ENCODE data around the gene SAXO2. TPM values are rescaled to one million over a fixed set of nuclear protein-coding genes. Genes with fewer than 3 reads are reported as not detected.
"Not testable (repeated sequence)": the region's sequence is repeated elsewhere in the genome, so short reads cannot be mapped to it uniquely, and the experiment has no call there.

The SAXO2 gene
- total and polyA plus RNA-seq, 2 of the 4 experiments (the other 2 are of a cell fraction): 0.14 TPM; not detected in 1

GRCh38 chr15:82284381-82284780 is 21.8 kb downstream of the SAXO2 start:
- H2BK20ac ChIP-seq (ENCODE audit: low read depth, low read length); H3K4me3 ChIP-seq (ENCODE audit: insufficient read depth, low read depth, low read length): not testable (repeated sequence)

GRCh38 chr15:82286475-82286874 is 23.9 kb downstream of the SAXO2 start:
- H3K9me1 ChIP-seq (ENCODE audit: insufficient read depth, low read length); CTCF ChIA-PET; H2BK5ac ChIP-seq (ENCODE audit: low read depth, low read length, poor library complexity, severe bottlenecking); H3K4me2 ChIP-seq (ENCODE audit: low read depth, low read length); H3K4me1 ChIP-seq (ENCODE audit: control insufficient read depth, insufficient read depth, low read length); H4K5ac ChIP-seq (ENCODE audit: low read depth, low read length); H3K4ac ChIP-seq (ENCODE audit: low read depth, low read length); H2BK15ac ChIP-seq (ENCODE audit: low read depth, low read length); H3K14ac ChIP-seq (replicated peaks; ENCODE audit: low read depth, low read length); H2AFZ ChIP-seq (replicated peaks; ENCODE audit: low read length, poor library complexity); H3K18ac ChIP-seq (ENCODE audit: low read depth, low read length); H4K91ac ChIP-seq (ENCODE audit: insufficient read depth, low read depth, low read length); H3K4me3 ChIP-seq (ENCODE audit: insufficient read depth, low read depth, low read length); H3K56ac ChIP-seq (ENCODE audit: extremely low read depth, insufficient read depth, low read length); H3K79me1 ChIP-seq (ENCODE audit: low read depth in 1 of 2, low read length in 2 of 2); H4K20me1 ChIP-seq (ENCODE audit: insufficient read depth, low read length); H2BK120ac ChIP-seq (ENCODE audit: low read depth, low read length); H2AK9ac ChIP-seq (replicated peaks; ENCODE audit: low read depth, low read length, poor library complexity); in situ Hi-C loops (cut with MboI; ENCODE audit: low sequenced_read_pairs); H2BK20ac ChIP-seq (ENCODE audit: low read depth, low read length); ATAC-seq (ENCODE audit: low read depth); H3K27ac ChIP-seq (ENCODE audit: insufficient read depth, low read length); H3K23ac ChIP-seq (ENCODE audit: low read depth, low read length); POLR2A ChIA-PET (ENCODE audit: unreplicated experiment); H2AK5ac ChIP-seq (ENCODE audit: low read depth, low read length); H3K9ac ChIP-seq (ENCODE audit: low read depth, low read length); DNase-seq; H3K36me3 ChIP-seq (ENCODE audit: control insufficient read depth, insufficient read depth, low read length); dilution Hi-C loops (cut with HindIII; ENCODE audit: low sequenced_read_pairs, unreplicated experiment); BruUV-seq (replicated peaks); intact Hi-C loops (cut with micrococcal nuclease); H3K9me3 ChIP-seq (ENCODE audit: control insufficient read depth, insufficient read depth, low read length); H4K8ac ChIP-seq (ENCODE audit: low read depth in 2 of 2, low read length in 2 of 2); H3K27me3 ChIP-seq (ENCODE audit: control insufficient read depth, insufficient read depth, low read length): not testable (repeated sequence)
- WGBS, 2 experiments (ENCODE audit: extremely low coverage in 2 of 2, insufficient read length in 1 of 2): 17% methylated on average over 1 of the region's 4 CpGs; no CpG with 5 or more reads in 1 of the 2 experiments

More at GRCh38 chr15:82284381-82284780, 21.8 kb downstream of the SAXO2 start:
- H4K91ac ChIP-seq (ENCODE audit: insufficient read depth, low read depth, low read length); H3K9me1 ChIP-seq (ENCODE audit: insufficient read depth, low read length); dilution Hi-C loops (cut with HindIII; ENCODE audit: low sequenced_read_pairs, unreplicated experiment); POLR2A ChIA-PET (ENCODE audit: unreplicated experiment); H2AK9ac ChIP-seq (replicated peaks; ENCODE audit: low read depth, low read length, poor library complexity); H3K18ac ChIP-seq (ENCODE audit: low read depth, low read length); H3K27me3 ChIP-seq (ENCODE audit: control insufficient read depth, insufficient read depth, low read length); H3K14ac ChIP-seq (replicated peaks; ENCODE audit: low read depth, low read length); ATAC-seq (ENCODE audit: low read depth); H3K23ac ChIP-seq (ENCODE audit: low read depth, low read length); H4K5ac ChIP-seq (ENCODE audit: low read depth, low read length); intact Hi-C loops (cut with micrococcal nuclease); H3K4ac ChIP-seq (ENCODE audit: low read depth, low read length); CTCF ChIA-PET; H2AK5ac ChIP-seq (ENCODE audit: low read depth, low read length); H4K20me1 ChIP-seq (ENCODE audit: insufficient read depth, low read length); H3K27ac ChIP-seq (ENCODE audit: insufficient read depth, low read length); H2BK120ac ChIP-seq (ENCODE audit: low read depth, low read length); in situ Hi-C loops (cut with MboI; ENCODE audit: low sequenced_read_pairs); H3K4me1 ChIP-seq (ENCODE audit: control insufficient read depth, insufficient read depth, low read length); H3K36me3 ChIP-seq (ENCODE audit: control insufficient read depth, insufficient read depth, low read length); H2BK15ac ChIP-seq (ENCODE audit: low read depth, low read length); BruUV-seq (replicated peaks); H2BK5ac ChIP-seq (ENCODE audit: low read depth, low read length, poor library complexity, severe bottlenecking); DNase-seq; H3K9ac ChIP-seq (ENCODE audit: low read depth, low read length); H3K4me2 ChIP-seq (ENCODE audit: low read depth, low read length); H4K8ac ChIP-seq (ENCODE audit: low read depth in 2 of 2, low read length in 2 of 2); H3K56ac ChIP-seq (ENCODE audit: extremely low read depth, insufficient read depth, low read length); H3K79me1 ChIP-seq (ENCODE audit: low read depth in 1 of 2, low read length in 2 of 2); H3K9me3 ChIP-seq (ENCODE audit: control insufficient read depth, insufficient read depth, low read length); H2AFZ ChIP-seq (replicated peaks; ENCODE audit: low read length, poor library complexity): not testable (repeated sequence)
- WGBS, 2 experiments (ENCODE audit: extremely low coverage in 2 of 2, insufficient read length in 1 of 2): no CpG with 5 or more reads among the region's 2 CpGs

Measured in IMR-90 (cell line).